Raji (cell line): ENCODE measurements around the gene MICALL1.

Experiments
- POLR2A ChIP-seq: IDR thresholded peaks from 2 replicates; pipeline ENCODE4 v1.6.1; 2011; ENCODE audit warnings: low read depth, low read length, control low read depth; ENCODE audit not compliant: insufficient read depth

Gene MICALL1

DNA sequence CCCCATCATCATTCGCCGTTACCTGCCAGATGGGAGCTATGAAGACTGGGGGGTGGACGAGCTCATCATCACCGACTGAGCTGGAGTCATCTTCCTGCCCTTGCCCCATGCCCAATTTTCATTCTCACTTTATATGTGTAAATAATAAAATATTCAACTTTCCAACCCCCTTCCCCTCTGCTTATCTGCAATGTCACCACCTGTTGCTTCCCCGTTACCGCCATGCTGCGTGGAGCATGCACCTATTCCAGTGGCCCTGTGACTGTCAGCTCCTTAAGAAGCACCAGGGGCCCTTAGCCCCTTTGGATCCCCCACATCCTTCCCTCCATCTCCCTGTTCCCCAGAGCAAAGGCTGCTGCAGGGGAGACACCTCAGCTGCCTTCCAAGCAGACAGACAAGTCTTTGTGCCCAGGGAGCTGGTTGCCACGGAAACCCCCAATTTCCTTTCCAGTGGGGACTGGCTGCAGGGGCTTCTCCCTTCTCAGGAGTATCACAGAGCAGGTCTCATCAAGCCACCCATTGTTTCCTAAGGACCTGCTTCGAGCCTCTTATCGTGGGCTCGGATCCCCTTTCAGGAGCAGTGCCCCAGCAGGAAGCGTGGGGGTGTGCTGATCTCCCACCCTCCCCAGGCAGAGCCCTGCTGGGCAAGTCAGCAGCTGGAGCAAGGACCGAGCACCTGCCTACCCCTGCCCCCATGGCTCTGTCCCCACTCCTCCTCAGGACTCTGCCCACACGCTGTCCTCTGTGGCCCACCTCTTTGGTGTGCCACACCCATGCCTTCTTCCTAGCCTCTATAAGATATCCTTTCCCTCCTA lies 61.7 kb downstream of the MICALL1 start:
- no peak for TF ChIP-seq POLR2A

DNA sequence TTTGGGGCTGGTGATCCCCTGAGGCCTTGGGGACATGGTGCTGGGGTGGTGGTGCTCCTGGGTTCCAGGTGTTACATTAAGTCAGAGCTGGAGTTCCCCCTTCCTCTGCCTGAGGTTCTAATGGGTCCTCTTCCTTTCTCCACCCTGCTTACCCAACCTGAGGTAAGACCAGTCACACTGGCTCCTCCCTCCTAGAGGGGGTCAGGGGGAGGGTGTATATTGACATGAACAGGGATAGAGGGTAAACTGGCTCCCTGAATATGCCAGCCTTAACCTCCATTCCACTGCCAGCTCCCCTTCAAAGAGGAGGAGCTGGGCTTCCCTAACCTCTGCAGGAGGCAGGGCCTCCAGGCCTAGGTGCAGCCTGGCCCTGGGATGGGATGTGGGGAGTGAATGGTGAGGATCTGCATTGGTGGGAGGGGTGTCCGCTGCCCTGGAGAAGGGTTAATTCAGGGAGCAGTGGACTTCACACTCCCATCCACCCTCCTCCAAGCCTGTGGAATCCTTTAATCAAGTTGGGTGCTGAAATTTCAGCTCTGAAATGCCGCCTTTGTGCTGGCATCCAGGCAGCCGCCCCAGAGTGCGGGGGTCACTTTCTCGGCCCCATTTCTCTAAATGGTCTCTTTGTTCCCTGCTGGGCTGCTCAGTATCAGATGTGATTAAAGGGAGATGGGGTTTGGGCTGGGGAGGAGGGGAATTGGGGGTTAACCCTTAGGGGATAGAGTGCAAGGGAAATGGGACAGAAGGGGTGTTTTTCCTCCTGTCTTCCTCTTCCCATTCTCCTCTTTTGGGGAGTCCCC lies 62.6 kb downstream of the MICALL1 start:
- no peak for TF ChIP-seq POLR2A

DNA sequence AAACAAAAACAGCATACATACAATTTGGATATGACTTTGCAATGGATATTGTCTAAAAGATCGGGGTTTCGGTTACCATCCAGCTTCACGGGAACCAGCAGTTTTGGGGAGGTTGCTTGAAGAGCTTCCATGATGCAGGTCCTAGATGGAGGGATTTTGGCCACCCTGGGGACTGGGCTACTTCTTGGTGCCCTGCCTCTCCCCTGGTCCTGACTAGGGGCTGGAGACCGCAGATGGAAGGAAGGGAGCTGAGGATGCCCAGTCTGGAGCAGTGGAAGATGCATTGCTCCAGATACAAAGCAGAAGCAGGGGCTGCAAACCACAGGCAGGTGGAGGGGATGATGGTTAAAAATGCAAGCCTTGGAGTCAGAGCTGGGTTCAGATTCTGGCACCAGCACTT lies 64.8 kb downstream of the MICALL1 start:
- no peak for TF ChIP-seq POLR2A

DNA sequence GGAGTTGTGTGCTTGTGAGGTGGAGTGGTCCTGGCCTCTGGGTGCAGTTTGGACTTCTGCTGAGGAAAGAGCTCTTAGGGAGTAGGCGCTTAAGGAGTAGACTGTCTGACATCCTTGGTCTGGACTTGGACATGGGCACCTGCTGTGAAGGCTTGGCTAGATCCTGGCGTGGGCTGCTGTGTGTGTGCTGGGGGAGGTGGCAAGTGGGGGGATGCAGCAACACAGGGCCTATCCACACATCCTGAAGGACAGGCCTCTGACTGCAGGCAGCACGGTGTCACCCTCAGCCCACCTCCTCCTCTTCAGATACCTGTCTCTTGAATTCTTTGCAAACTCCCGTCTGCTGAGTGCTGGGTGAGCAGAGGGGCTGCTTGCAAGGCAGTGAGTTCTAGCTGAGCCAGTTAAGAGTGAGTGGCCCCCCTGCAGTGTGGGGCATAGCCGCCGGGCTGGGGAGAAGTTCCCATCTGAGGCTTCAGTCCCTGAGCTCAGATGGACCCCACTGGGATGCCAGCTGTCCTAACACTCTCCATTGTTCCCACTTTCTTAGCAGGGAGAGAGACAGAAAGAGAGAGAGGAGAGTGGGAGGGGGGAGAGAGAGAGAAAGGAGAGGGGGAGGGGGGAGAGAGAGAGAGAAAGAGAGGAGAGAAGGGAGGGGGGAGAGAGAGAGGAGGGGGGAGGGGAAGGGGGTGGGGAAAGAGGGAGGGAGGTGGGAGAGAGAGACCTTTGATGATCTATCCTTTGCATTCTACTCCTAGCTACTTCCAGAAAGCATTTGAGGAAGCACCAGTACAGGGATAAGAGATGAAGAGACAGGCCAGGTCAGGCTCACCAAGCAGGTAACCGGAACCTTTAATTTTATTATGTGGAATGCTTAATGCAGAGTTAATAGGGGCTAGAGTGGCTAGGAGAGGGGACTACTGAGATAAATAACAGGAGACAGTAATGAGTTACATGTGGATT lies 65.7 kb downstream of the MICALL1 start:
- no peak for TF ChIP-seq POLR2A

DNA sequence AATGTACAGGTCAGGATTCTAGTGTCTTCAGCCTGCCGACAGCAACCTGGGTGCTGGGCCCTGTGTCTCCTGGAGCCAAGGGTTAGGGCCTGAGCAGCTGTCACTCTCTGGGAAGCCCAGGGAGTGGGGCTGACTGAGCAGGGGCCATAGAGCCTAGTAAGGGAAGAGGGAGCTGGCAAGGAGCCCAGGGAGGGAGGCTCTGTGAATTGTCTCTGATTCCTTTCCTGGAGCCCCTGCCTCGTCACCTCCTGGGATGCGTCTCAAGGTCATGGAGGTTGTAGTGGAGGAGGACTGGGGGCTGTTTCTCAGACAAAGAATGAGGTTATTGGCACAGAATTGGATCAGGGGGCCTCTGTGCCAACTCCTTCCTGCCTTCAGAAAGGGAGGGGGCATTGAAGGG lies 66.4 kb downstream of the MICALL1 start:
- TF ChIP-seq POLR2A: no peak

DNA sequence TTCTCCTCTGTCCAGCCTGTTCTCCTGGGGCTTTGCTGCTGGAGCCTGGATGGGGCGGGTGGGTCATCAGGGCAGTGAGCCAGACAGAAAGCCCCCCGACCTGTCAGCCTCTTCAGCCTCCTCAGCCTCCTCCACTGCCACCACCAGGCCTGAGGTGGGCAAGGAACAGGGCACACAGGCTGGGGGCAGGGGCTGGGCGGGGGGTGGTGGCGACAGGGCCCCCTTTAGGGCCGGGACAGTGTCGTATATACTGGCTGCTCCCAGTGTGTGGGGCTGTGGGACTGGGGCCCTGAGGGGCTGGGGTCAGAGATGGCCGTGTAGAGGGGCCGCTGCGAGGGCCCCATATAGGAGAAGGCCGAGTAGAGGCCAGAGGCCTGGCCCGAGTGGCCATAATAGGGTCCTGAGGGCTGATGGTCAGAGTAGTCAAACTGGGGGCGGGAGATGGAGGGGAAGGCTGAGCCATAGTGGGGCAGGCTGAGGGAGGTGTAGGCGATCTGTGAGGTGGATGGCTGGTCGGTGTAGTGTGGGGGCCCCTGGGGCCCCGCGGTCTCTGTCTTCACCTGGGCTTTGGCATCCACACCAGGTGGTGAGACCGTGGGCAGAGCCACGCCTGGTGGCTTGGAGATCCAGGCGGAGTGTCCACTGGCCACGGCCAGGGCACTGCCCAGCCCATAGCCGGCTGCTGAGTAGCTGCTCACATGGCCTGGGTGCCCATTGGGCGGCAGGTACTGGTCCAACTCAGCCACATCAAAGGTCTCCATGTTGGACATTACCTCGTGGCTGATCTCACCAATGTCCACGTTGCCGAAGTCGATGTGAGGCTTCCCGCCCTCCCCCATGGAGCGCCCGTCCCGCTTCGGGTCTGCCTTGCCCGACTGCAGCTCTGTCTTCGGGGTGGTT lies 67.4 kb downstream of the MICALL1 start:
- TF ChIP-seq POLR2A: no peak

DNA sequence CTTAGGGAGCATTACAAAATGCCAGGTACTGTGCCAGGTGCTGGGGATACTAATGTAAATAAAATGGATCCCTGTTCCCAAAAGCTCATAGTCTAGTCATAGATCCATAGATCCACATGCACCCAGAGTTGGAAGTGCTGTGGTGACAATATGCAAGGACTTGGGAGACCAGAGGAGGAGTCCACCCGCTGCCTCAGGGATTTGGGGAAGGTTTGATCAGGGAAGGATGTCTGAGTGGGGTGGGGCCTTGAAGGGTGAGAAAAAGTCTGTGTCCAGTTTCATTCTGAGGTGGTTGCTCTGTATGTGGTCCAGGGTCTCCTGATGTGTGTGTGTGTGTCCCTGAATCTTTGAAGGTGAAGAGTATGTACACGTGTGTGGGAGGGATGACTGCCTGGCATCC lies 69.1 kb downstream of the MICALL1 start:
- TF ChIP-seq POLR2A: no peak

DNA sequence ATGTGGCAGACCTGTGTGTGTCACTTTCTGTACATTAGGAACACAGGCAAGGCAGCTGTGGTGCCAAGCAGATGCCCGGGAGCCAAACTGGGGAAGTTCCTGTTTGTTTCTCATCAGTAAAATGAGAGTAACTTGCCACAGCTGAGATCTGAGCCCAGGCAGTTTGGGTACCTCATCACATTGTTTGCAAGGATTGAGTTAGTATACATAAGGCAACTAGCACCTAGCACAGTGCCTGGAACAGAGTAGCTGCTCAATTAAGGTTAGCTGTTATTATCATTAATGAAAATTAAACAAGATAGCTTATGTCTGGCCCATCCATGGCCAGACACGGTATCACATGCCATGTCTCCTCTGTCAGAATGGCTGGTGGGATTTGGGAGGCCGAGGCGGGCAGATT lies 70.5 kb downstream of the MICALL1 start:
- no peak for TF ChIP-seq POLR2A

DNA sequence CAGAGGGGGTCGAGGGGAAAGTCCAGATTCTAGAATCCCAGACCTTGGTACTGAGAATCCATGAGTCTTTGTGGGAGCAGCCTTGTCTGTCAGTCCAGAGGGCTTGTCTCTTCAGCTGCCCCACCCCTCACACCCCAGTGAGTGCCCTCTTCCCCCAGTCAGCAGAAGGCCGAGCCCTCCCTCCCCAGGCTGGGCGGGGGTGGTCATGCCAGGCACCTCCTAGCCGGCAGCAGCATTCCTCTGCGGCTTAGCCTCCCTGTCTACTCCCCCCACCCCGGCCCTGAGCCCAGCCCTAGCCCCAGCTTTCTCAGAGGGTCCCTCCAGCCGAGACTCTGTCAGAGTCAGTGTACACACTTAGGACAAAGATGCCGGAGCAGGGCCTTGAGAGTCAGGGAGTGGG lies 73.7 kb downstream of the MICALL1 start:
- TF ChIP-seq POLR2A: no peak

DNA sequence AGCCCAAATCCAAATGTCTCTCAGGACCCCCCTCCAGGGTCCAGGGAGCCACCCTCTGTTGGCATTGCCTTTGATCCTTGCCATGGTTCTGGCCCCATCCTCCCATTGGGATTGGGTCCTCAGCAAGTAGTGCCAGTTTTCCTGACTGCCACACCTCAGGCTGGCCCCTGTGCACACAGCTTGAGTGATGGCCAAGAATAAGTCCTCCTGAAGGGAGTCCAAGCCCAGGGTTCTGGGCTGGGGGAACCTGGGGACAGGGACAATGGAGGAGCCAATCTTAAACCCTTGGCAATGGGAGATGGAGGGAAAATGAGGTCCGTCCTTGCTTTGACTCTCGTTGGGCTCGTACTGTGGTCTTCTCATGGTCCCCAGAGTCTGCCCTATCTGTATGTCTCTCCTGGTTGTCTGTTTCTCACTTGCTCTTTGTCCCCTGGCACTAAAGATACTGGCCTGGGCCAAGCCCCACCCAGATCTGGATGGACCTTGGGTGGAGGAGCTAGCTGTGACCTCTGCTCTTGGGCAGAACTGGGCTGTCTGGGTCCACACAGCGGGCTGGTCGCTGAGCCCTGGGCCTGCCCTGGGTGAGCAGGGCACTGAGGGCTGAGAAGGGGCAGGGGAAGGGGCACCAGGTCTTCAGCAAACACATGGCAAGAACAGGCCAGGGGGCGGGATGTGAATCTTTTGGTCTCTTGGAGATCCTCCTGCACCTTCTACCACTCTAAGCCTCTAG lies 75.3 kb downstream of the MICALL1 start:
- TF ChIP-seq POLR2A: no peak

DNA sequence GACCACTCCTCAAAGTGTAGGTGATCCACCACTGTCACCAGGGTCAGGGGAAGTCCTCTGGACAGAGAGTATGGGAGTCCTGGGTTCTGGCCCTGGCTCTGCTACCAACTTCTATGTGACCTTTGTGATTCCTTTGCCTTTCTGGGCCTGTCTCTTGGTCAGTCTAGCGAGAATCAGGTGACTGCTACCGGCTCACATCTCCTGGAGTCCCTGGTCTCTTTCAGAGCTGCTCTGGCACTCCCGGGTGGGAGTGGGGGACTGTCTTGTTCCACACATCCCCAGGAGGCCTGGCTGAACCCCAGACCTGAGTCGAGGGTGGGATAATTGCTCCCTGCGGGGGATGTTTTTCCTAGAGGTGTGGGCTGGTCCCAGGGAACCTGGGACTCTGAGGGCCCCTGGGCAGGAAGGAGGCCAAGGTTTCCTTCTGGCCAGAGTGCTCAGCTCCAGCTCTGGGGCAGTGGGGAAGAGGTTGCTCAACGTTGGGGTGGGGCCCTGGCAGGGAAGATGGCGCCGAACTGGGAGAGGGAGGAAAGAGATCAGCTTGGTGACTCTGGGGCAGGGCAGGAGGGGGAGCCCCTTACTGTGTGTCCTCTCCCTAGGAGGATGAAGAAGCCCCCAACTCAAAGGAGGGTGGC lies 76.2 kb downstream of the MICALL1 start:
- no peak for TF ChIP-seq POLR2A

DNA sequence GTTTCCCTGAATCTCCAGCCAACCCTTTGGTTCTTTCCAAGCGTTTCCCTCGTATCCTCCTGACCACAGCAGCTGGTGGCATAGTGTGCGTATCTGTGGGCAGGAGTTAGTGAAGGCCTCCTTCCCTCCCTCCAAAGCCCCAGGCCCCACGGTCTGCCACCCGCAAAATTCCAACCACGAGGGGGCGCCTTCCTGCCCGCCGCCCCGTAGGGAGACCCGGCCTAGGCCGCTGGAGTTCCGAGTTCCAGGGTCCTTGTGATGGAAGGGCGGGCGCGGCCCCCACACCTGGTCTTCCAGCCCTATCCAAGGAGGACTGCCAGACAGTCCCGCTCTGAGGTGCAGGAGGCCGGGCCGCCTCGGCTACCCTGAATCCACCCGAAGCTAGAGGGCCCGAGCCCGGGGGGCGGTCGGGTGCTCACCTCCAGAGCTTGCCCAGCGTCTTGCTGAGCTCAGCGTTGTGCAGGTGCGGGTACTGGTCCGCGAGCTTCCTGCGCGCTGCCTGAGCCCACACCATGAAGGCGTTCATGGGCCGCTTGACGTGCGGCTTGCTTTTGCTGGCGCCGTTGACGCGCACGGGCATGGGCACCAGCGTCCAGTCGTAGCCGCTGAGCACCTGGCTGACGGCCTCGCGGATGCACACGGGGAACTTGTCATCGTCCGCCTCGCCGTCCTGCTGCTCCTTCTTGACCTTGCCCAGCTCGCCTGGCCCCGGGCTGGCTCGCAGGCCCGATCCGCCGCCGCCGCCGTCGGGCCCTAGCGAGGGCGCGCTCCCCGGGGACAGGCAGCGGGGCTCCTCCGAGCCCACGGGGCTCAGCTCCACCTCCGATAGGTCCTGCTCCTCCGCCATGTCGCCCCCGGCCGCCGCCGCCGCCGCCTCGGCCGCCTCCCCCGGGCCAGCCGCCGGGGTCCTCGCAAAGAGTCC lies 77.1 kb downstream of the MICALL1 start:
- no peak for TF ChIP-seq POLR2A
